Measurements from ENCODE around the gene EBNA1BP2.

DNA sequence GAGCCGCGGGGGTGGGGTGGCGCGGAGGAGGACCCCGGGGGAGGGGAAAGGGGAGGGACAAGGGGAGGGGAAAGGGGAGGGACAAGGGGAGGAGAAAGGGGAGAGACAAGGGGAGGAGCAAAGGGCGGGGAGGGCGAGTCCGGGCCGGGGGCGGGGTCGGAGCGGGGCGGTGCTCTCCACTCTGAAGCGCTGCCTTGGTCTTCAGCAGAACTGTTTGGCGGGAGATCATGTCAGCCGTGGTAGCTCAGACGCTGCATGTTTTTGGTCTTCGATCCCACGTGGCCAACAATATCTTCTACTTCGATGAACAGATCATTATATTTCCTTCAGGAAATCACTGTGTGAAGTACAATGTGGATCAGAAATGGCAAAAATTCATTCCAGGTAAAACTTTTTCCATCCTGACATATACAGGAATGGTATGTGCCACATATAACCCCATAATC lies 460 bp upstream of the EBNA1BP2 start:
- TF ChIP-seq, protein P1, sequence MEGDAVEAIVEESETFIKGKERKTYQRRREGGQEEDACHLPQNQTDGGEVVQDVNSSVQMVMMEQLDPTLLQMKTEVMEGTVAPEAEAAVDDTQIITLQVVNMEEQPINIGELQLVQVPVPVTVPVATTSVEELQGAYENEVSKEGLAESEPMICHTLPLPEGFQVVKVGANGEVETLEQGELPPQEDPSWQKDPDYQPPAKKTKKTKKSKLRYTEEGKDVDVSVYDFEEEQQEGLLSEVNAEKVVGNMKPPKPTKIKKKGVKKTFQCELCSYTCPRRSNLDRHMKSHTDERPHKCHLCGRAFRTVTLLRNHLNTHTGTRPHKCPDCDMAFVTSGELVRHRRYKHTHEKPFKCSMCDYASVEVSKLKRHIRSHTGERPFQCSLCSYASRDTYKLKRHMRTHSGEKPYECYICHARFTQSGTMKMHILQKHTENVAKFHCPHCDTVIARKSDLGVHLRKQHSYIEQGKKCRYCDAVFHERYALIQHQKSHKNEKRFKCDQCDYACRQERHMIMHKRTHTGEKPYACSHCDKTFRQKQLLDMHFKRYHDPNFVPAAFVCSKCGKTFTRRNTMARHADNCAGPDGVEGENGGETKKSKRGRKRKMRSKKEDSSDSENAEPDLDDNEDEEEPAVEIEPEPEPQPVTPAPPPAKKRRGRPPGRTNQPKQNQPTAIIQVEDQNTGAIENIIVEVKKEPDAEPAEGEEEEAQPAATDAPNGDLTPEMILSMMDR (IDR thresholded peaks at IDR 0.05), result no peak
- TF ChIP-seq POLR2A (IDR thresholded peaks at IDR 0.05), result no peak

All from body of pancreas (tissue), 4 donors.